ENCODE results near the gene LTN1. TPM values are rescaled to one million over a fixed set of nuclear protein-coding genes. Genes with fewer than 3 reads are reported as not detected.

Gene LTN1
- total and polyA plus RNA-seq, 2 donors (not counting 1 experiment from before 2014, with no cell fraction given): 6.6 to 30.1 TPM

GRCh38 chr21:28883931-28884330 is 108.7 kb downstream of the LTN1 start:
- peak overlapping the region; percentile 94 for H3K4me3 Mint-ChIP-seq
- Histone ChIP-seq H3K4me2 (replicated peaks; ENCODE audit: low read depth, low read length, poor library complexity, severe bottlenecking) (peak overlapping the region; percentile 78), H3K79me2 (ENCODE audit: control insufficient read depth, insufficient read depth, low read length) (peaks cover 4% of the 10 kb centered on the region), H3K36me3 (replicated peaks in 1 of 2; ENCODE audit: control extremely low read depth in 1 of 2, control insufficient read depth in 1 of 2, extremely low read depth in 1 of 2, insufficient read depth in 2 of 2, low read length in 1 of 2) (peaks cover 7 to 10% of the 10 kb centered on the region in 2 experiments), H3K4me1 (ENCODE audit: control insufficient read depth in 2 of 2, insufficient read depth in 2 of 2, low read length in 2 of 2) (peaks cover 6 to 15% of the 10 kb centered on the region in 2 donors), H3K27ac (ENCODE audit: low read length in 2 of 2) (peak overlapping the region in 1 of 2 donors; percentile 85), H3K9me3 (ENCODE audit: control extremely low read depth in 1 of 3, control insufficient read depth in 2 of 3, insufficient read depth in 1 of 3, low read length in 2 of 3) (peaks cover 0 to 2% (median 0%) of the 10 kb centered on the region in 3 donors), H2AFZ (ENCODE audit: insufficient read depth, low read depth, low read length, poor library complexity, severe bottlenecking) (peak overlapping the region; percentile 84), H3K27me3 (replicated peaks in 1 of 4; ENCODE audit: control extremely low read depth in 1 of 4, control insufficient read depth in 3 of 4, insufficient read depth in 4 of 4, low read length in 3 of 4) (no peaks in the 10 kb centered on the region), H3K4me3 (ENCODE audit: control extremely low read depth in 1 of 5, extremely low read depth in 1 of 5, insufficient read depth in 1 of 5, low read depth in 2 of 5, low read length in 4 of 5) (no peak overlapping the region), H4K20me1 (ENCODE audit: control insufficient read depth, insufficient read depth, low read length, poor library complexity, severe bottlenecking) (no peaks in the 10 kb centered on the region), H3K9ac (ENCODE audit: low read length) (peak overlapping the region; percentile 80)
- intact Hi-C loops (cut with micrococcal nuclease): loop anchor here (10.0 kb wide), 1 partner anchor 421 kb away; no protein-coding TSS in a partner anchor
- no peak for TF ChIP-seq CTCF (IDR thresholded peaks at IDR 0.05)
- TF ChIP-seq EZH2 (IDR thresholded peaks at IDR 0.05; ENCODE audit: borderline replicate concordance, insufficient read depth, low read depth, low read length, poor library complexity, severe bottlenecking): no peak
- ATAC-seq (ENCODE audit: low read depth) (no peak), DNase-seq (no peak)
- peaks cover 18% of the 10 kb centered on the region for H3K4me1 Mint-ChIP-seq
- no peaks in the 10 kb centered on the region for H3K9me3 Mint-ChIP-seq (ENCODE audit: insufficient read depth)
- POLR2A ChIA-PET: no interaction called here
- CTCF ChIA-PET: no interaction called here
- peak overlapping the region; percentile 41 for H3K27ac Mint-ChIP-seq
- peaks cover 1% of the 10 kb centered on the region for H3K27me3 Mint-ChIP-seq

GRCh38 chr21:28882345-28882744 is 110.3 kb downstream of the LTN1 start:
- intact Hi-C loops (cut with micrococcal nuclease): loop anchor here (10.0 kb wide), 1 partner anchor 422 kb away; no protein-coding TSS in a partner anchor
- no peak for TF ChIP-seq EZH2 (IDR thresholded peaks at IDR 0.05; ENCODE audit: borderline replicate concordance, insufficient read depth, low read depth, low read length, poor library complexity, severe bottlenecking)
- TF ChIP-seq CTCF (IDR thresholded peaks at IDR 0.05): no peak
- Mint-ChIP-seq H3K4me3 (no peak overlapping the region), H3K4me1 (peaks cover 17% of the 10 kb centered on the region), H3K9me3 (ENCODE audit: insufficient read depth) (no peaks in the 10 kb centered on the region), H3K27me3 (no peaks in the 10 kb centered on the region), H3K27ac (no peak overlapping the region)
- peaks cover 7 to 14% of the 10 kb centered on the region in 2 experiments for H3K36me3 ChIP-seq (replicated peaks in 1 of 2; ENCODE audit: control extremely low read depth in 1 of 2, control insufficient read depth in 1 of 2, extremely low read depth in 1 of 2, insufficient read depth in 2 of 2, low read length in 1 of 2)
- H2AFZ ChIP-seq (ENCODE audit: insufficient read depth, low read depth, low read length, poor library complexity, severe bottlenecking): no peak overlapping the region
- no CpG with 5 or more reads among the region's 2 CpGs for WGBS (ENCODE audit: insufficient coverage)
- peaks cover 4% of the 10 kb centered on the region for H3K79me2 ChIP-seq (ENCODE audit: control insufficient read depth, insufficient read depth, low read length)
- H4K20me1 ChIP-seq (ENCODE audit: control insufficient read depth, insufficient read depth, low read length, poor library complexity, severe bottlenecking): no peaks in the 10 kb centered on the region
- H3K27me3 ChIP-seq (replicated peaks in 1 of 4; ENCODE audit: control extremely low read depth in 1 of 4, control insufficient read depth in 3 of 4, insufficient read depth in 4 of 4, low read length in 3 of 4): no peaks in the 10 kb centered on the region
- ATAC-seq (ENCODE audit: low read depth): no peak
- no peak for DNase-seq
- H3K4me2 ChIP-seq (replicated peaks; ENCODE audit: low read depth, low read length, poor library complexity, severe bottlenecking): no peak overlapping the region
- no peak overlapping the region for H3K27ac ChIP-seq (ENCODE audit: low read length in 2 of 2)
- peaks cover 0 to 2% (median 0%) of the 10 kb centered on the region in 3 donors for H3K9me3 ChIP-seq (ENCODE audit: control extremely low read depth in 1 of 3, control insufficient read depth in 2 of 3, insufficient read depth in 1 of 3, low read length in 2 of 3)
- H3K9ac ChIP-seq (ENCODE audit: low read length): no peak overlapping the region
- peaks cover 6 to 15% of the 10 kb centered on the region in 2 donors for H3K4me1 ChIP-seq (ENCODE audit: control insufficient read depth in 2 of 2, insufficient read depth in 2 of 2, low read length in 2 of 2)
- no peak overlapping the region for H3K4me3 ChIP-seq (ENCODE audit: control extremely low read depth in 1 of 5, extremely low read depth in 1 of 5, insufficient read depth in 1 of 5, low read depth in 2 of 5, low read length in 4 of 5)
- ChIA-PET POLR2A (no interaction called here), CTCF (no interaction called here)

Other genes starting within 250 kb of the LTN1 start
- 5.5 and 8.2 TPM in 2 replicates for gene RWDD2B, start 26.5 kb upstream of the LTN1 start, total RNA-seq
- gene RWDD2B, start 26.5 kb upstream of the LTN1 start, polyA plus RNA-seq: 3.1 and 4.2 TPM in 2 replicates
- 54.7 and 55.7 TPM in 2 replicates for gene USP16, start 31.8 kb upstream of the LTN1 start, total RNA-seq
- gene USP16, start 31.8 kb upstream of the LTN1 start, polyA plus RNA-seq: 13.1 and 33.4 TPM in 2 replicates
- 92.8 and 100 TPM in 2 replicates for gene CCT8, start 80.8 kb upstream of the LTN1 start, total RNA-seq
- 59.2 and 73.1 TPM in 2 replicates for gene CCT8, start 80.8 kb upstream of the LTN1 start, polyA plus RNA-seq
- gene MAP3K7CL, start 137.8 kb upstream of the LTN1 start, total RNA-seq: 8.9 and 10.1 TPM in 2 replicates
- 11.9 and 24.7 TPM in 2 replicates for gene MAP3K7CL, start 137.8 kb upstream of the LTN1 start, polyA plus RNA-seq